SW480 (cell line): ENCODE measurements around the gene TET2.

Experiments
- DNase-seq: peaks from one replicate; pipeline ENCODE4 v3.0.0-alpha.2; 2016; ENCODE audit warnings: low spot score

TET2 gene

DNA sequence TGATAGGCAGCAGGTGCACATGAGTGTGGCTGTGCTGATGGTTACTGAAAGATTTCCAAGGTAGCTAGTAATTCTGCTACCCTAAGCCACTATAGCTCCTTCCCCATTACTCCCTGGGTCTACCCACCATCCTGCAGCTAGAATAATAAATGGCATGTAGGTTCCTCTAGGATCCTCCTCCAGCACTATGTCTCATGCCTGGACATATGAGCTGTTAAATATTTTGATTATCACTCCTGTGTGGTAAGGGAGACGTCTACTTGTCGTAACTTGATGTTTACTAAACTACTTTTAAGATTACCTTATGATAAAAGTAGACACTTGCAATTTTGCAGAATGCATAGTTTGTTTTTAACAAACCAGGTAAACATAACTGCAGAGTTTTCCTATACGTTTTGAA is 35.5 kb downstream of the TET2 start:
- no peak for DNase-seq

GRCh38 chr4:105184316-105184980 is 37.8 kb downstream of the TET2 start:
- peak; percentile 88 for DNase-seq

GRCh38 chr4:105186701-105187161 is 40.1 kb downstream of the TET2 start:
- no peak for DNase-seq

DNA sequence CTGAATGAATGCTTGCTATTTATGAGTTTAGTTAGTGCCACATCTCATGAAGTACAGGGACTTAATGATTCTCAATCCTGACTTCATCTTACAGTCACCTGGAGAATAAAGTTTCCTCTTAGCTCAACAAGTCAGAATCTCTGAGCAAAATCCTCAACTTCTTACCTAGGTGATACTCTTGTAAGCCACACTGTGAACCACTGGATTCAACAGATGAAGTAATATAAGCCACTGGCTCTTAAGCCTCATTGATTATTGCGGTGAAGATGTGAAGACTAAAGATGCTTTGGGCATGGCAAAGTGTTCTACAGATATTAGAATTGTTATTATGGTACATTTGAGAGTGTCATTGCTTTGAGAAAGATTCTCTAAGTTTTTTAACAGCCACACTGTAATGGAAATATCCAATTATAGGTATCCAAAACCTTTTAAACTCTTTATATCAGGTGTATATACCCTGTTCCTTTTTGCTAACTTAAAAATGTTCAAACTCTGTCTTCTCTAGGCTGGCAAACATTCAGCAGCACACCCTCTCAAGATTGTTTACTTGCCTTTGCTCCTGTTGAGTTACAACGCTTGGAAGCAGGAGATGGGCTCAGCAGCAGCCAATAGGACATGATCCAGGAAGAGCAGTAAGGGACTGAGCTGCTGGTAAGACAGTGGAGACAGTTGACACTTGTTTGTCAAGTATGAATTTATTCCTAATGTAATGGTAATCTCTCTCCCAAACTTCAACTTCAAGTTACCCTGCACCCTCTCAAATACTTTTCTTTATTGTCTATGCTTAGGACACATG is 43.4 kb downstream of the TET2 start:
- no peak for DNase-seq

- no peak for DNase-seq
Observed at GRCh38 chr4:105191621-105192210, 45.0 kb downstream of the TET2 start.

- DNase-seq = no peak
Observed at GRCh38 chr4:105192474-105192873, 45.8 kb downstream of the TET2 start.

DNA sequence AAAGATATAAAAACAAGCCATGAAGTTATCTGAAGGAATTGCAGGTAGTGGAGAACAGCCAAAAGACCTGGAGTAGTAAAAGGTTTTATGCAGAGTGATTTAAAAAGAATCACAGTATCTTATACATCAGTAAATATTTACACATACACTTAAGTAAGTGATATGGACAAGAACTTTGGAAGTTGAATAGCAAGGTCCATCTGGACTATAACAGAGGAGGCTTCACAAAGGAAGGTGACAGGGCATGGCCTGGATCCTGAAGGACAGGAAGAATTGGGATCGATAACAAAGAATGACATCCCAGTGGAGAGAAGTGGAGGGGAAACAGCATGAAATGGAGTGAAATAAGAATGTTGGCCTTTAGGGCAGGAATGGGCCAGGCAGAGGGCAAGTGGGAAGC is 46.2 kb downstream of the TET2 start:
- DNase-seq = no peak

DNA sequence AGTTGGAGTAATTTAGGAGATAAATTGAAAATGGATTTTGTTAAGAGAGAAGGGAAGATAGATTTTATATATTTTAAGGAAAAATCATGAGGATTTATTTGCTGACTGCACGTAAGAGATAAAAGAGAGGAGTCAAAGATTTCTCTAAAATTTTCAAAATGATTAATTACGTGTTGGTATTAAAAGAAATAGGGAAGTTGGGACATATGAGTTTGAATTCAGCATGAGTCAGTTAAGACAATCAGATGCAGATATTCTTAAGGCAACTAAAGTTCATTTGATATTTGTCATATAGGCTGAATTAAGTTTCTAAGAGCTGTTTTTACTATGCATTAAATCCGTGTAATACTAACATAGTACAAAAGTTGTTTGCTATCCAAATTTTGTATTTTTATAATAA is 46.9 kb downstream of the TET2 start:
- no peak for DNase-seq

- DNase-seq = no peak
Observed at GRCh38 chr4:105194328-105195231, 47.9 kb downstream of the TET2 start.

GRCh38 chr4:105196523-105197145 is 50.0 kb downstream of the TET2 start:
- DNase-seq = no peak

DNA sequence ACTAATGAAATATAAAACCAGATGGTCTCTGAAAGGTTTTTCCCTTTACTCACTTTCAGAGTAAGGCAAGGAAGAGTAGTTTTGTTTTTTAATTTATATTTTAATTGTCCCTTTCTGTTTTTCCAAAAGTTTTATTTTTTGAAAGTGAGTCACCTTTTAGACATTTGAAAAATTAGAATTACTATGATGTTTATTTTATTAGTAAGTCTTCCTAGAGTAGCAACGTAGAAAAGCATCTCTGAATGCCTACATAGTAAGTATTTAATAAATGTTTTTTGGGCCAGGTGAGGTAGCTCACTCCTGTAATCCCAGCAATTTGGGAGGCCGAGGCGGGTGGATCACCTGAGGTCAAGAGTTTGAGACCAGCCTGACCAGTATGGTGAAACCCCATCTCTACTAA is 51.1 kb downstream of the TET2 start:
- no peak for DNase-seq

- DNase-seq = no peak
Observed at GRCh38 chr4:105198541-105198940, 51.9 kb downstream of the TET2 start.

- no peak for DNase-seq
Observed at GRCh38 chr4:105206214-105206613, 59.5 kb downstream of the TET2 start.

DNA sequence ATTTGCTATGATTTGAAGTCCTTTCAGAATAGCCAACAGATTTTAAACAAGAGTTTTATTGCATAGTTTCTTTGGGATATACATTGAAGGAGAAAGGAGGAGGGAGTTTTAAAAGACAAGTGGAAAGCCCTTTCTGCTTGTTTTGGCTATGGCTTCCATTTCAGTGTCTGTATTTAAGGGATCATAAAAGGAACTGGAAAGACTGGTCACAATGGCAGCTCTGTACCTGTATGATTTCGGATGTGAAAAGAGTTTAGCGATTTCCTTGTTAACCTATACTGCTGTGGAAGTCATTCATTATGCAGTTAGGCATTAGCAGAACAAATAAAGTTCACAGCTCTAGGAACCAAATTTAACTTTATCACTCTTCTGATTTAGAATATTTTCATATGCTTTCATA is 60.7 kb downstream of the TET2 start:
- DNase-seq = no peak

GRCh38 chr4:105208561-105208960 is 61.9 kb downstream of the TET2 start:
- no peak for DNase-seq

- DNase-seq = no peak
Observed at GRCh38 chr4:105210916-105211315, 64.2 kb downstream of the TET2 start.

DNA sequence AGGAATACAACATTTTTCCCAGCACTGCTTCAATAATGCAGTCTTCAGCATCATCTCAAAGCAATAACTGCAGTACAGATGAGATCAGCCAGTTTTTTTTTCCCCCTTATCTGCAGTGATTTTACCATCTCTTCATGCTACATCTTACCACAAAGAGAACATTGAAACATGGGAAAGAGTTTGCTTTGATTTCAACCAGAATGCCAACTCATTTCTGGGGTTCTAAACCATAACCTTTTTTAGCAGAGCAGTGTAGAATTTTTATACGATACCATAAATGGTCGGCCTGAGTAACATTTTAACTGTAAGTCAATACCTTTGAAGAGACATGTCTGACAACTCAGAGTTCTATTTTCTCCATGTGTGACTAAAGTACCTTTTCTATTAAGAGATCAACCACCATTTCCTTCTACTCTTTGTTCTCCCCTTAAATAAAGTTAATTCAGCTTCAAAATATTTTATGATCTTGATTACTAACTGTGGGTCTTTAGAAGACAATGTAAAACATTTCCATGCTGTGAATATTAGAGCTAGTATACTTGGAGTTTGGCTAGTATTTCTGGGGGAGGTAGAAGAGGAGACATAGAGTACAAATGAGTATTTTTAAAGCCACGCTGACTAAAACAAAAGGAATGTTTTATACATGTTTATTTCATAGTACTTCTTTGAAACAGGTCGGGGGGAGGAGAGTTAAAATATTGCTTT is 69.1 kb downstream of the TET2 start:
- DNase-seq = no peak

- no peak for DNase-seq
Observed at GRCh38 chr4:105225500-105225899, 78.8 kb downstream of the TET2 start.

DNA sequence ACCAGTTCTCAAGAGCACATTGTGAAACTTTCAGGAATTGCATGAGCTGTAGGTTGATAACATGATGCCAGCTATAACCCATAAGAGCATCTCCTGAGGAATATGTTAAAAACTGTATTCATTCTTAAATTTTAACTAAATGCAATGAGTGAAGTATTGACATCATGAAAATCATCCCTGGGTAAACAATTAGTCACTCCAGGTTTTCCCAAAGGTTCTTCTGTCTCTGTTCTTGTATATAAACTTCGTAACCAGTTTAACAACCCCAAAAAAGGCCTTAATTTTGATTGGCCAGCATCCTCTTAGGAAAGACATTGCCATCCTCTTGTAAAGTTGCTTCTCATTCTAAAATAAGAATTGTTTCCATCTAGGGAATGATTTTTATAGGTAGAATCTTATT is 80.4 kb downstream of the TET2 start:
- no peak for DNase-seq

- DNase-seq = no peak
Observed at GRCh38 chr4:105230287-105230686, 83.6 kb downstream of the TET2 start.

- DNase-seq = no peak
Observed at GRCh38 chr4:105232374-105232773, 85.7 kb downstream of the TET2 start.
